Measurements from ENCODE around the gene DISC1. TPM values are rescaled to one million over a fixed set of nuclear protein-coding genes. Genes with fewer than 3 reads are reported as not detected.
A peak's percentile ranks its signal among the peaks of the same experiment; 100 is the strongest.
"Not testable (repeated sequence)": the region's sequence is repeated elsewhere in the genome, so short reads cannot be mapped to it uniquely, and the experiment has no call there.

The DISC1 gene
- total RNA-seq, 3 donors from 2014 or later, result 0.50 to 1.1 (median 0.57) TPM

DNA sequence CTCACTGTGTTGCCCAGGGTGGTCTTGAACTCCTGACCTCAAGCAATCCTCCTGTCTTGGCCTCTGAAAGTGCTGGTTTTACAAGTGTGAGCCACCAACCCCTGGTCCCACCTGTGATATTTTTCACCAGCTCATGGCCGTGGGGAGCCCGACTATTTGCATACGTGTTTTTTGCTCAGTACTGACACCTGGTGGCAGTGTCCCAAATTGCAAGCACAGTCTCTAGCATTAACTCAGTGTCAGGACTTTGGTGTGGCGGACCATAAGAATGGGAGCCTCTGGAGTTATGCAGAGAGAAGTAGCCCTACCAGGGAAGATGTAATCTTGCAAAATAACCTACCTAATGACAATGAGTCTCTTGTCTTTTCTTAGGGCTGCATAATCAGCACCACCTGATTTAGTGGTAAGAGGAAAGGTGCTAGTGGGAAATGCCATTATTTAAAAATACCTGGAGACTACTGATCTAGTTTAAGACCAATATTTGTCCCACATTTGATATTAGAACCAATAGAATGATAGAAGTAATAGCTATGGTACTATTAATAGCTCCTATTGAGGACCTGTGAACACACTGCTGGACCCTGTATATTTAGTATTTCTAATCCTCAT is 305.4 kb downstream of the DISC1 start:
- Mint-ChIP-seq H3K4me3 (no peak overlapping the region), H3K4me1 (ENCODE audit: low read depth) (peaks cover 28% of the 10 kb centered on the region), H3K27me3 (ENCODE audit: low read depth) (no peaks in the 10 kb centered on the region), H3K36me3 (ENCODE audit: insufficient read depth) (peaks cover 4% of the 10 kb centered on the region), H3K9me3 (no peaks in the 10 kb centered on the region)
- DNase-seq (peak; percentile 26), ATAC-seq (peak in 1 of 2 donors; percentile 23)

DNA sequence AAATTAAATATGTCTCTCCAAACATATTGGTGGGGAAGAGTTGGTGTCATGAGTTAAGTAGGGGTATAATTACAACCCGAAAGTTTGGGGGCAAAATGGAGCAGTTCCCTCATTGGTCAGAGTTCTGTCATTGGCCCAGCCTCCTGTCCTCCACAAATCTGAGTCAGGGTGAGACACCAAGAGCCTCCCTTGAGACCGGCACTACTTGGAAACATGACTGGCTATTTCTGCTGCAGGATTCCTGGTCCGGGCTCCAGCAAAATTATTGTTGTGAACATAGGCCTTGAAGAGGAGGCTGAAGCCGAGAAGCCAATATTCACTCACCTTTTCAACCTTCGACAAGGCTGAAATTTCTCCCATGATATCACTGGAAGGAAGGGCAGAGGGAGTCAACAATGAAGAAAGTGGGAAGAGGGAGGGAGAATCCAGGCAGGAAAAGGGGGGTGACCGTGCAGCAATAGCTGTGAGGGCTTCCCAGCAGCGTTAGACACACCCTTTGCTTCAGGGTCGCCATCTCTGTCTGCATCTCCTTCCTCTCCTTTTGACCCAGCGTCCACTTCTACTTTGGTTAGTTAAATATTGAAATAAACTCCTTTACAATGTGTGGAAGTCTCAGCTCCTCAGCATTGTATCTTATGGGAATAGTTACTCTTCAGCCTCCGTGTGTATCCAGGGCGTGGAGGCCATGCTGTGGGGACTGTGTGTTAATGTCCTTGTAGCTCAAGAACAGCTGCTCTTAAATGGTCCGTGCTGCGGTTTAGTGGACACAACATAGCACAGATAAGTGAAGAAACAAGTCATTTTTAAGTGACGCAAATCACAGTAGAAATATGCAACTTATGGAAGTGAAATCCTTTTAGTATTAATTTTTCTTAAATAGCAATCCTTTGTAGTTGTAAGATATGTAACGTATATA is 307.4 kb downstream of the DISC1 start:
- Mint-ChIP-seq H3K36me3 (ENCODE audit: insufficient read depth) (peaks cover 7% of the 10 kb centered on the region), H3K27me3 (ENCODE audit: low read depth) (no peaks in the 10 kb centered on the region), H3K4me3 (no peak overlapping the region), H3K4me1 (ENCODE audit: low read depth) (peaks cover 22% of the 10 kb centered on the region), H3K9me3 (no peaks in the 10 kb centered on the region)
- DNase-seq (no peak), ATAC-seq (no peak)

DNA sequence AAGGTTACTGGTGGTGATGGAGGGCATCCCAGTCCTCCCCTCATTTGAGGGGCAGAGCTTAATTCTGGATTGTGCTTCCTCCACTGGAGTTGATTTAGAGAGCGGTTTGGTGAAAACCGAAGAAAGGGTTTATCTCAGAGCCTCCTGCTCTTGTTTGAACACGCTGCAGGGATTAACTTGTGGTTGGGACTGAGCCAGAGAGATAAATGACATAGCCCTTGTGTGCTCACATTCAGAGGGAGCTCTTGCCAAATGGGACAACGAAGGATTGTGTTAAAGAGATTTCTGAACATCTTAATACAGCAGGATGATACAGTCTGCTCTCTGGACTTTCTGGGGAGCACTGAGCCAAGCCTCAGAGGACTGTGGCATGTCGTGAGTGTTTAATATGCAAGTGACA is 308.2 kb downstream of the DISC1 start:
- H3K4me3 Mint-ChIP-seq, result no peak overlapping the region
- no peaks in the 10 kb centered on the region for H3K27me3 Mint-ChIP-seq (ENCODE audit: low read depth)
- H3K9me3 Mint-ChIP-seq, result no peaks in the 10 kb centered on the region
- H3K4me1 Mint-ChIP-seq (ENCODE audit: low read depth), result peaks cover 14% of the 10 kb centered on the region
- ATAC-seq (no peak), DNase-seq (no peak)
- peaks cover 10% of the 10 kb centered on the region for H3K36me3 Mint-ChIP-seq (ENCODE audit: insufficient read depth)

DNA sequence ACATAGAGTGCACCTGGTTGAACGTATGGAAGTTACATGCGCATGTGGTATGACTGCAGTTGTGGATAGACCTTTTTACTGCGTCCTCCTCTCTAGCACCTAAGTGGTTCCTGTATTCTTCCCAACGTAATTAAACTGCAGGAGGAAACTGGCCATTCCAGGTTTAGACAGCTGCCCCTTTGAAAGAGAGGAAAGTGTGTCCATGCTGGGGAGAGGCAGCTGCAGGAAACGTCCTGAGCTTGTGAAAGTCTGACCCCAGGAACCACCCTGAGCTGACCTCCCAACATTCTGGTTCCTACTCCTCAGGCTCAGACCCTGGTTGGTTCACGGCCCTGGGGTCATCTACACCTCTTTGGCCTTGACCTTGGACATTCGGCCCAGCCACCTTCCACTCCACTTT is 309.3 kb downstream of the DISC1 start:
- DNase-seq (no peak), ATAC-seq (no peak)
- Mint-ChIP-seq H3K4me3 (no peak overlapping the region), H3K36me3 (ENCODE audit: insufficient read depth) (peaks cover 10% of the 10 kb centered on the region), H3K9me3 (no peaks in the 10 kb centered on the region), H3K4me1 (ENCODE audit: low read depth) (peaks cover 6% of the 10 kb centered on the region), H3K27me3 (ENCODE audit: low read depth) (no peaks in the 10 kb centered on the region)

DNA sequence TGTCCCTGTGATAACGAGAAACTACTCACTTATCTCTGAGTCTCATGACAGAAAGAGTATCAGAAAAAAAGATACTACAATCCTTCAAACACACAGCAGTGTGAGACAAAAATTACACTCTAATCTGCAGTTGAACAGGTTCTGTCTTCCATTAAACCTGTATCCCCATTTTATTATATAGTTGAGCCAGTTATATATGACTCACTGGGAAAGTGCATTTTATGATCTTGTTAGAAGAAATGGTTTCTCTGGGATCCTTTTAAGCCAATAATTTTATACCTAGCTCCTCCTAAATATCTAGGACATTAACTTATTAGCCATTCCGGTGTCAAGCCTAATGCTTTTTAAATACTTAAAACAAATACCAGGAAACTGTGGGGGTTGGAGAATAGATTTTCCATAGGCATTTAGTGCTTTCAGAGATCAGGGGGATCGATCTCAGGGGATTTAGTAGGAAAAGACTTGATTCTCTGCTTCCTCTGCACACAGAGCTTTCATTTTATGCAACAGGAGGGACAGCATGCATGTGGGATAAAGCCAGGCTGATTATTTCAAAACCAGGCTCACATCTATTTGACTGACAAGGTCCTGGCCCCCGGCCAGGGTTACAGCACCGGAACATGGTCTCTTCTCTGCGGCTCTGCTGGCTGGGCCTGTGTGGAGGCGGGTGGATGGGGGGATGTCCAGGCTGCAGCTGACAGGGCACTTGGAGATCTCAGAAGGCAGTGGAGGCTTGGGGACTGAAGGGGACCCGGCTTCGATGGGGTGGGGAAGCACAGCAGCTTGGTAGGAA is 310.6 kb downstream of the DISC1 start:
- DNase-seq (no peak), ATAC-seq (no peak)
- Mint-ChIP-seq H3K4me3 (no peak overlapping the region), H3K36me3 (ENCODE audit: insufficient read depth) (peaks cover 12% of the 10 kb centered on the region), H3K4me1 (ENCODE audit: low read depth) (peaks cover 2% of the 10 kb centered on the region), H3K9me3 (no peaks in the 10 kb centered on the region), H3K27me3 (ENCODE audit: low read depth) (no peaks in the 10 kb centered on the region)

DNA sequence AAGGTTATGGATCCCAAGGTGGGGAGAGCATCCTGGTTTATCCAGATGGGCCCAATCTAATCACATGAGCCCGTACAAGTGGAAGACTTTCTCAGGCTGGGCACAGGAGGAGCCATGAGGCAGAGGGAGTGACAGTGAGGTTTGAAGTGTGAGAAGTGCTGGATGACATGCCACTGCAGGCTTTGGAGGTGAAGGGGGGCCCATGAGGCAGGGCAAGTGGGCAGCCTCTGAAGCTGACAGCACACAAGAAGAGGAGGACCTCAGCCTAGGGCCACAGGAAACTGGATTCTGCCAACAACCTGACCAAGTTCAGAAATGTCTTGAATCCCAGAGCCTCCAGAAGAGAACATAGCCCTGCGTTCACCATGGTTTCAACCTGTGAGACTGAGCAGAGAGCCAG is 311.6 kb downstream of the DISC1 start:
- no peak overlapping the region for H3K4me3 Mint-ChIP-seq
- H3K9me3 Mint-ChIP-seq, result no peaks in the 10 kb centered on the region
- ATAC-seq (no peak), DNase-seq (no peak)
- no peaks in the 10 kb centered on the region for H3K27me3 Mint-ChIP-seq (ENCODE audit: low read depth)
- peaks cover 16% of the 10 kb centered on the region for H3K36me3 Mint-ChIP-seq (ENCODE audit: insufficient read depth)
- peaks cover 2% of the 10 kb centered on the region for H3K4me1 Mint-ChIP-seq (ENCODE audit: low read depth)

DNA sequence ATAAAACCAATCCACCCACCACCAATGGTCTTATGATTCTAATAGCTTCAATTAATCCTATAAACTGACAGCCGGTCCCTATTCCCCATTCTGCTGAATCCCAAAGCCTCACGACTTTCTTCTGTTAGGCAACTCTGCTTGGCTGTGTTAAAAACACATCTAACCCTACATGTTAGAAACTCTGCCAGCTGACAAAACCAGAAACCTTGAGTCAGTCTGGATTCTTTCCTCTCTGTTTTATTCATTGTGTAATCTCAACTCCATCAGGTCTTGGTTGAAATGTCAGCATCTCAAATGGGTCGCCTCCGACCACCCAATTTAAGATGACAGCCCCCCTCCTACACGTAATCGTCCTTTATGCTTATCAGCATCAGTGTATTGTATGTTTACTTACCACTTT is 312.1 kb downstream of the DISC1 start:
- no peak for ATAC-seq

DNA sequence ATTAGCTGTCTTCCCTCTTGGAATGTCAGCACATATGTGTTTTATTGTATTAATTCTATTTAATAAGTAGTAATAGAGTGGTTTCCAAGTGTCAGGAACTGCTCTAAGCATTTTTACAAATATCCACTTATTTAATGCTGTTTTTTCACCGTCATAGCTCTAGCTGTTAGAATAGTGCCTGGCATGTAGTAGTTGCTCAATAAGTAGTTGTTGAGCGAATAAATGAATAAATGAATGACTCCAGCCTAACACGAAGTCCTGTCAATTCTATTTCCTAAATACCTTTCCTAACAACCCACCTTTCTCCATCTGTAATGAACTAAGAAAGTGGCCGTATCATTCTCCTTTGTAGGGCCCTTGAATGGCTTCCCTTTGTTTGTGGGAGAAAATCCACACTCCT is 312.5 kb downstream of the DISC1 start:
- ATAC-seq, result no peak
- peaks cover 2% of the 10 kb centered on the region for H3K4me1 Mint-ChIP-seq (ENCODE audit: low read depth)
- H3K36me3 Mint-ChIP-seq (ENCODE audit: insufficient read depth), result peaks cover 13% of the 10 kb centered on the region
- H3K4me3 Mint-ChIP-seq, result no peak overlapping the region
- H3K27me3 Mint-ChIP-seq (ENCODE audit: low read depth), result no peaks in the 10 kb centered on the region
- no peak for DNase-seq
- no peaks in the 10 kb centered on the region for H3K9me3 Mint-ChIP-seq

More for the DNA sequence above, 312.1 kb downstream of the DISC1 start:
- Mint-ChIP-seq H3K36me3 (ENCODE audit: insufficient read depth) (peaks cover 13% of the 10 kb centered on the region), H3K27me3 (ENCODE audit: low read depth) (no peaks in the 10 kb centered on the region), H3K4me3 (no peak overlapping the region), H3K9me3 (no peaks in the 10 kb centered on the region), H3K4me1 (ENCODE audit: low read depth) (peaks cover 2% of the 10 kb centered on the region)
- DNase-seq, result no peak

DNA sequence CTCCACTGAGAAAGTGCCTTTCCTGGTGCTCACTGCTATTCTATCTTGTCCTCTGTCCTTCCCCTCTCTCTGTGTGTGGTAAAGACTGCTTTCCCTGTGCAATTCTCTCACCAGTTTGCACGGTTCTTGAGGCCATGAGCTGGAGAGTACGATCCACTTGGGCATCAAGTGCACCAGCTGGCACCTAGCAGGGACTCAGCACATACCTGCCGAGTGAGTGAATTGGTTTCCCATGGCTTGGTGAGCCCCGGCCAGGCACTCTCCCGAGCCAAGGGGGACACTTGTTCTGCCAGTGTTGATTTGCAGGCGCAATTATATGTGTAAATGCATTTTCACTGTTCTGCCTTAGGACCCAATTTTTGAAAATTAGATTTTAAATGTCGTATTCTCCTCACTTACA is 313.5 kb downstream of the DISC1 start:
- no peak for DNase-seq
- no peaks in the 10 kb centered on the region for H3K27me3 Mint-ChIP-seq (ENCODE audit: low read depth)
- H3K4me1 Mint-ChIP-seq (ENCODE audit: low read depth), result peaks cover 2% of the 10 kb centered on the region
- no peaks in the 10 kb centered on the region for H3K9me3 Mint-ChIP-seq
- ATAC-seq, result no peak
- no peak overlapping the region for H3K4me3 Mint-ChIP-seq
- H3K36me3 Mint-ChIP-seq (ENCODE audit: insufficient read depth), result peaks cover 17% of the 10 kb centered on the region

DNA sequence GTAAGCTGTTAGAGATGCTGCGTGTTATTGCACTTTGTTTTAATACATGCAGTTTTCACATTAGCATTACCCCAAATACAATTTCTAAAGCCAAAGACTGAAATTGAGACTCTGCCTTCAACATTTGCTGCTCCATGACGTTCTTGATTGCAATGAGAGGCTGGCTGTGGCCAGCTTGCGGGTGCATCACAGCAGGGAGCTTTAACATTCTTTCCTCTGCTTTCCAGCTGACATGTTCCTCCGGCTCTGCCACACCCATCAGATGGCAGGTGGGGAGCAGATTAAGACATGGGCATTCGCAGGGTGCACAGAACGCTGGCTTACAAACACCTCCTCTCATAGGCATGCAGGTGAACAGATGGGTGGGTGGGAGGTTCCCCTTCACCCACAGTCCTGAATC is 314.1 kb downstream of the DISC1 start:
- Mint-ChIP-seq H3K27me3 (ENCODE audit: low read depth) (no peaks in the 10 kb centered on the region), H3K36me3 (ENCODE audit: insufficient read depth) (peaks cover 21% of the 10 kb centered on the region), H3K4me3 (no peak overlapping the region), H3K4me1 (ENCODE audit: low read depth) (peaks cover 2% of the 10 kb centered on the region), H3K9me3 (no peaks in the 10 kb centered on the region)
- no peak for DNase-seq
- no peak for ATAC-seq

DNA sequence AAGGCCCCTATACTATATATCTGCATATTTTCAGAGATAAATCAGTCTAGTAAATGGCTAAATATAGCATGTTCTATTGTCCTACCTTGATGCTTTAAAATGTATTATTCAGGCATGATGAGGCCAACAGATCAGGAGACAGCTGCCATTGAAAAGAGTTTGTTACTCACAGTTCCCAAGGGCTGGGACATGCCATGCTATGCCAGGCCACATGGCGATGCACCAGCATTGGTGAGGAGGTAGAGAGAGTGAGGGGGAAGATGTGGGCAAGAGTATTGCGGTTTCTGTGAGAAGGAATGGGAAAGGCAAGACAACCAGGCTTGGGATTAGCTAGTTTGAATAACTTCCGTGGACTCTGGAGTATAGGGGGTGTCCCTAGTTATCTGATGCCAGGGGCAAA is 316.5 kb downstream of the DISC1 start:
- Mint-ChIP-seq H3K27me3 (ENCODE audit: low read depth) (no peaks in the 10 kb centered on the region), H3K4me3 (no peak overlapping the region), H3K9me3 (no peaks in the 10 kb centered on the region), H3K4me1 (ENCODE audit: low read depth) (no peaks in the 10 kb centered on the region), H3K36me3 (ENCODE audit: insufficient read depth) (peaks cover 20% of the 10 kb centered on the region)
- ATAC-seq, result no peak
- no peak for DNase-seq

DNA sequence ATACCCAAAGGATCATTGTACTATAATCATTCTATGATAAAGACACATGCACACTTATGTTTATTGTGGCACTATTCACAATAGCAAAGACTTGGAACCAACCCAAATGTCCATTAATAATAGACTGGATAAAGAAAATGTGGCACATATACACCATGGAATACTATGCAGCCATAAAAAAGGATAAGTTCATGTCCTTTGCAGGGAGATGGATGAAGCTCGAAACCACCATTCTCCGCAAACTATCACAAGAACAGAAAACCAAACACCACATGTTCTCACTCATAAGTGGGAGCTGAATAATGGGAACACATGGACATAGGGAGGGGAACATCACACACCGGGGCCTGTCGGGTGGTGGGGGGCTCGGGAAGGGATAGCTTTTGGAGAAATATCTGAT is 321.5 kb downstream of the DISC1 start:
- H3K4me3 Mint-ChIP-seq; H3K9me3 Mint-ChIP-seq; DNase-seq; H3K27me3 Mint-ChIP-seq (ENCODE audit: low read depth); H3K4me1 Mint-ChIP-seq (ENCODE audit: low read depth); ATAC-seq: not testable (repeated sequence)
- H3K36me3 Mint-ChIP-seq (ENCODE audit: insufficient read depth), result peaks cover 14% of the 10 kb centered on the region

DNA sequence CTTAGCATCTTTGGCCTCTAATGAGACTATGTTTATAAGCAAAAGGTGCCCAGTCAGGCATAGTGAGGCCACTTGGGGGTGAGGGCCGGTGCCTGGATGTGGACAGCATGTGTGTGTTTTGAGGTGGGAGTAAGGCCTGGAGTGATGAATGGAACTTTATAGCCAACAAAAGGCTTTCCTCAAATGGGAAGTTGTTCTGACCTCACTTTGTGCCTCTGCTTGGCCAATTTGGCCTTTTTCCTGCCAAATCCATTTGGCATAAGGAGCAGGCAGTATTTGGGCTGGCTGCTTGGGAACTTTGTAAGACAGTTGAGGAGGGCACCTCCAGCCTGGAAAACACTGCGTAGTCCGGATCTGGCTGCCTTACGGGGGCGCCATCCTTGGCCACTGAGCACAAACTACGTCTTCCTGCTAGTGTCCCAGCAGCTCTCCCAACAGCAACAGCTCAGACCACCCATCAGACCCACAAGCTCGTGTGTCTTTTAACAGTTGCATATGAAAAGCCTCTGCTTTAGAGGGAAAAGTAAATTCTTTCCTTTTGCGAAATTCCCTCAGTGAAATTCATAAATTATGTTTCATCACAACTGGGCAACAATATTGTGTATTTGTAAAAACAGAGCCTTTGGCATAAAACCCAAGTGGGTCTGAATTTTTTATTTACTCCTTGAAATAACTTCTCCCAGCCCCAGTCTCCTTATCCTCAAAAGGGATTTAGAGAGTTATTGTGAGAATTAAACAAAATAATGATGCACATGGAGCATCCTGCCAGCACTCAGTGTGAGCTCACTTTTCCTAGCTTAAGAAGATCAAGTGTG is 322.9 kb downstream of the DISC1 start:
- Mint-ChIP-seq H3K4me1 (ENCODE audit: low read depth) (peaks cover 2% of the 10 kb centered on the region), H3K36me3 (ENCODE audit: insufficient read depth) (peaks cover 12% of the 10 kb centered on the region), H3K27me3 (ENCODE audit: low read depth) (no peaks in the 10 kb centered on the region), H3K9me3 (no peaks in the 10 kb centered on the region), H3K4me3 (no peak overlapping the region)
- no peak for ATAC-seq
- no peak for DNase-seq

Data from activated T-cell treated with anti-CD3 and anti-CD28 coated beads, Interleukin-2, amount 50 U/mL, for 4 hours (primary cell).